Testis (tissue), 2 donors: ENCODE measurements around the gene TMSB15C.

Experiments
- CTCF ChIP-seq, 3 experiments: fragments of 450-650 bp in 2 of 3; fragments of 200-600 bp in 1 of 3; sonication (generic) in 1 of 3; IDR thresholded peaks; one replicate each; pipeline ENCODE4 v1.5.1; 2016 to 2019; ENCODE audit warnings: antibody characterized with exemption in 3 of 3, mild to moderate bottlenecking in 2 of 3, moderate library complexity in 1 of 3
- POLR2A ChIP-seq: fragments of 450-650 bp; IDR thresholded peaks from one replicate; pipeline ENCODE4 v1.6.1; 2017; ENCODE audit warnings: antibody characterized with exemption, mild to moderate bottlenecking, moderate library complexity

- TF ChIP-seq POLR2A: no peak
- TF ChIP-seq CTCF (IDR thresholded peaks at IDR 0.05): no peak
Observed at GRCh38 chrX:104047171-104047570, 28.9 kb downstream of the TMSB15C start.
